ENCODE results near the gene CCNJL. TPM values are rescaled to one million over a fixed set of nuclear protein-coding genes. Genes with fewer than 3 reads are reported as not detected.
A peak's percentile ranks its signal among the peaks of the same experiment; 100 is the strongest.

Gene CCNJL
- total and polyA plus RNA-seq, 12 donors: 2.9 to 20.8 (median 6.4) TPM

GRCh38 chr5:160268121-160268520, 44.2 kb downstream of the CCNJL start:
- Histone ChIP-seq H3K4me3 (no peak overlapping the region), H3K4me1 (peaks cover 5 to 53% (median 44%) of the 10 kb centered on the region in 9 donors), H3K9me3 (no peaks in the 10 kb centered on the region), H3K27me3 (no peaks in the 10 kb centered on the region), H3K36me3 (no peaks in the 10 kb centered on the region), H3K27ac (peak overlapping the region in 5 of 10 donors; percentile 53 to 82 (median 69))
- ATAC-seq: no peak
- 89 to 96% methylated on average over 5 of the region's 5 CpGs for WGBS, 2 donors
- intact Hi-C loops (cut with DNase I): loop anchor here in 4 of 10 donors (5.0 to 10.0 kb wide), 3 partner anchors 44 to 77 kb away; partner anchors contain the start of gene CCNJL (in 4 of the 4)
- no peak for TF ChIP-seq CTCF (IDR thresholded peaks at IDR 0.05)
- no peak for DNase-seq

- no peak for ATAC-seq
- Histone ChIP-seq H3K4me3 (no peak overlapping the region), H3K27ac (no peak overlapping the region), H3K4me1 (peaks cover 5 to 62% (median 50%) of the 10 kb centered on the region in 9 donors), H3K36me3 (no peaks in the 10 kb centered on the region), H3K27me3 (no peaks in the 10 kb centered on the region), H3K9me3 (no peaks in the 10 kb centered on the region)
- WGBS, 2 donors: 77 to 86% methylated on average over 9 of the region's 9 CpGs
- intact Hi-C loops (cut with DNase I): loop anchor here in 4 of 10 donors (5.0 to 10.0 kb wide), 3 partner anchors 45 to 78 kb away; partner anchors contain the start of gene CCNJL (in 4 of the 4)
- TF ChIP-seq CTCF (IDR thresholded peaks at IDR 0.05): no peak
- DNase-seq: no peak
Measured at GRCh38 chr5:160266752-160267345, 45.5 kb downstream of the CCNJL start.

GRCh38 chr5:160266044-160266443, 46.3 kb downstream of the CCNJL start:
- Histone ChIP-seq H3K9me3 (no peaks in the 10 kb centered on the region), H3K27ac (no peak overlapping the region), H3K4me3 (no peak overlapping the region), H3K27me3 (no peaks in the 10 kb centered on the region), H3K36me3 (no peaks in the 10 kb centered on the region), H3K4me1 (peaks cover 8 to 62% (median 50%) of the 10 kb centered on the region in 9 donors)
- DNase-seq: no peak
- no peak for TF ChIP-seq CTCF (IDR thresholded peaks at IDR 0.05)
- WGBS, 2 donors: 92 to 95% methylated on average over 5 of the region's 5 CpGs
- intact Hi-C loops (cut with DNase I): loop anchor here in 4 of 10 donors (5.0 to 10.0 kb wide), 3 partner anchors 46 to 79 kb away; partner anchors contain the start of gene CCNJL (in 4 of the 4)
- no peak for ATAC-seq

- no peaks in the 10 kb centered on the region for H3K9me3 ChIP-seq
- no peak overlapping the region for H3K4me3 ChIP-seq
- DNase-seq (no peak), ATAC-seq (no peak)
- TF ChIP-seq CTCF (IDR thresholded peaks at IDR 0.05): no peak
- no peak overlapping the region for H3K27ac ChIP-seq
- peaks cover 0 to 14% (median 0%) of the 10 kb centered on the region in 9 donors for H3K36me3 ChIP-seq
- intact Hi-C loops (cut with DNase I): loop anchor here in 2 of 10 donors (10.0 kb wide), 2 partner anchors 51 to 81 kb away; partner anchors contain the start of gene CCNJL (in 2 of the 2)
- WGBS, 2 donors: 66 to 71% methylated on average over 4 of the region's 4 CpGs
- H3K27me3 ChIP-seq: no peaks in the 10 kb centered on the region
- peaks cover 8 to 42% (median 36%) of the 10 kb centered on the region in 9 donors for H3K4me1 ChIP-seq
Measured at GRCh38 chr5:160263326-160263855, 49.0 kb downstream of the CCNJL start.

All from heart right ventricle (tissue), 16 donors.